Testis (tissue), 2 donors: ENCODE results near the gene TRMO.

ENCODE experiments used
- POLR2A ChIP-seq: fragments of 450-650 bp; IDR thresholded peaks from one replicate; pipeline ENCODE4 v1.6.1; 2017; ENCODE audit warnings: antibody characterized with exemption, mild to moderate bottlenecking, moderate library complexity
- TF ChIP-seq, protein P1 (sequence below), 3 experiments: fragments of 450-650 bp in 2 of 3; fragments of 200-600 bp in 1 of 3; sonication (generic) in 1 of 3; IDR thresholded peaks; one replicate each; pipeline ENCODE4 v1.5.1; 2016 to 2019; ENCODE audit warnings: antibody characterized with exemption in 3 of 3, mild to moderate bottlenecking in 2 of 3, moderate library complexity in 1 of 3

DNA sequence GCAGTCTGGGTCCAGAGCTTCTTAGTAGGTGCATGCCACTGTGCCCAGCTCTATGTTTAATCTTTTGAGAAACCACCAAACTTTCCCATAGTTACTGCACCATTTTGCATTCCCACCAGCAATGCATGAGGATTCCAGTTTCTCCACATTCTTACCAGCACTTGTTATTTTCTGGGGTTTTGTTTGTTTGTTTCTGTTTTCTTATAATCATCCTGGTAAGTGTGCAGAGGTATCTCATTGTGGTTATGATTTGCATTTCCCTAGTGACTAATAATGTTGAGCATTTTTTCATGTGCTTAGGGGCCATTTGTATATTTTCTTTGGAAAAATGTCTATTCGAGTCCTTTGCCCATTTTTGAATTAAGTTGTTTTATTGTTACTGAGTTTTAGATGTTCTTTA, 57.9 kb downstream of the TRMO start:
- TF ChIP-seq, protein P1, sequence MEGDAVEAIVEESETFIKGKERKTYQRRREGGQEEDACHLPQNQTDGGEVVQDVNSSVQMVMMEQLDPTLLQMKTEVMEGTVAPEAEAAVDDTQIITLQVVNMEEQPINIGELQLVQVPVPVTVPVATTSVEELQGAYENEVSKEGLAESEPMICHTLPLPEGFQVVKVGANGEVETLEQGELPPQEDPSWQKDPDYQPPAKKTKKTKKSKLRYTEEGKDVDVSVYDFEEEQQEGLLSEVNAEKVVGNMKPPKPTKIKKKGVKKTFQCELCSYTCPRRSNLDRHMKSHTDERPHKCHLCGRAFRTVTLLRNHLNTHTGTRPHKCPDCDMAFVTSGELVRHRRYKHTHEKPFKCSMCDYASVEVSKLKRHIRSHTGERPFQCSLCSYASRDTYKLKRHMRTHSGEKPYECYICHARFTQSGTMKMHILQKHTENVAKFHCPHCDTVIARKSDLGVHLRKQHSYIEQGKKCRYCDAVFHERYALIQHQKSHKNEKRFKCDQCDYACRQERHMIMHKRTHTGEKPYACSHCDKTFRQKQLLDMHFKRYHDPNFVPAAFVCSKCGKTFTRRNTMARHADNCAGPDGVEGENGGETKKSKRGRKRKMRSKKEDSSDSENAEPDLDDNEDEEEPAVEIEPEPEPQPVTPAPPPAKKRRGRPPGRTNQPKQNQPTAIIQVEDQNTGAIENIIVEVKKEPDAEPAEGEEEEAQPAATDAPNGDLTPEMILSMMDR (IDR thresholded peaks at IDR 0.05), result no peak
- no peak for TF ChIP-seq POLR2A
